NCI-H446 (cell line): ENCODE data around the gene MAPK4.
"Not testable (repeated sequence)": the region's sequence is repeated elsewhere in the genome, so short reads cannot be mapped to it uniquely, and the experiment has no call there.

Source experiments
- DNase-seq, 2 experiments: peaks; one replicate each; lab custom pipeline; 2025; lab: John Stamatoyannopoulos, UW

The MAPK4 gene

GRCh38 chr18:50686409-50686808 lies 126.5 kb downstream of the MAPK4 start:
- DNase-seq = no peak

GRCh38 chr18:50687491-50687890 lies 127.6 kb downstream of the MAPK4 start:
- no peak for DNase-seq

GRCh38 chr18:50689578-50689977 lies 129.7 kb downstream of the MAPK4 start:
- DNase-seq = no peak

- no peak for DNase-seq
These were observed 134.3 kb downstream of the MAPK4 start for GRCh38 chr18:50694147-50694546.

- no peak for DNase-seq
These were observed 135.7 kb downstream of the MAPK4 start for GRCh38 chr18:50695431-50696176.

- no peak for DNase-seq
These were observed 136.5 kb downstream of the MAPK4 start for GRCh38 chr18:50696436-50696835.

- DNase-seq = no peak
These were observed 137.0 kb downstream of the MAPK4 start for GRCh38 chr18:50696929-50697328.

GRCh38 chr18:50697509-50697908 lies 137.6 kb downstream of the MAPK4 start:
- no peak for DNase-seq

- no peak for DNase-seq
These were observed 140.6 kb downstream of the MAPK4 start for GRCh38 chr18:50700245-50701165.

GRCh38 chr18:50704357-50704940 lies 144.6 kb downstream of the MAPK4 start:
- no peak for DNase-seq

GRCh38 chr18:50706199-50706598 lies 146.3 kb downstream of the MAPK4 start:
- no peak for DNase-seq

GRCh38 chr18:50706651-50707050 lies 146.8 kb downstream of the MAPK4 start:
- no peak for DNase-seq

GRCh38 chr18:50707297-50707696 lies 147.4 kb downstream of the MAPK4 start:
- DNase-seq = not testable (repeated sequence)

- DNase-seq = no peak
These were observed 148.1 kb downstream of the MAPK4 start for GRCh38 chr18:50707855-50708469.

- no peak for DNase-seq
These were observed 149.3 kb downstream of the MAPK4 start for GRCh38 chr18:50709193-50709592.

GRCh38 chr18:50711386-50711785 lies 151.5 kb downstream of the MAPK4 start:
- DNase-seq = peak in 1 of 2 experiments; percentile 5

GRCh38 chr18:50715919-50716318 lies 156.0 kb downstream of the MAPK4 start:
- DNase-seq = no peak

GRCh38 chr18:50716902-50717301 lies 157.0 kb downstream of the MAPK4 start:
- DNase-seq = no peak

- DNase-seq = no peak
These were observed 157.7 kb downstream of the MAPK4 start for GRCh38 chr18:50717563-50717962.

GRCh38 chr18:50719471-50720324 lies 159.8 kb downstream of the MAPK4 start:
- no peak for DNase-seq

GRCh38 chr18:50720325-50720674 lies 160.4 kb downstream of the MAPK4 start:
- DNase-seq = no peak
